ENCODE results near the gene ZBP1. TPM values are rescaled to one million over a fixed set of nuclear protein-coding genes. Genes with fewer than 3 reads are reported as not detected.
A peak's percentile ranks its signal among the peaks of the same experiment; 100 is the strongest.

The ZBP1 gene
- total RNA-seq, 1 experiment from 2014 or later: not detected

DNA sequence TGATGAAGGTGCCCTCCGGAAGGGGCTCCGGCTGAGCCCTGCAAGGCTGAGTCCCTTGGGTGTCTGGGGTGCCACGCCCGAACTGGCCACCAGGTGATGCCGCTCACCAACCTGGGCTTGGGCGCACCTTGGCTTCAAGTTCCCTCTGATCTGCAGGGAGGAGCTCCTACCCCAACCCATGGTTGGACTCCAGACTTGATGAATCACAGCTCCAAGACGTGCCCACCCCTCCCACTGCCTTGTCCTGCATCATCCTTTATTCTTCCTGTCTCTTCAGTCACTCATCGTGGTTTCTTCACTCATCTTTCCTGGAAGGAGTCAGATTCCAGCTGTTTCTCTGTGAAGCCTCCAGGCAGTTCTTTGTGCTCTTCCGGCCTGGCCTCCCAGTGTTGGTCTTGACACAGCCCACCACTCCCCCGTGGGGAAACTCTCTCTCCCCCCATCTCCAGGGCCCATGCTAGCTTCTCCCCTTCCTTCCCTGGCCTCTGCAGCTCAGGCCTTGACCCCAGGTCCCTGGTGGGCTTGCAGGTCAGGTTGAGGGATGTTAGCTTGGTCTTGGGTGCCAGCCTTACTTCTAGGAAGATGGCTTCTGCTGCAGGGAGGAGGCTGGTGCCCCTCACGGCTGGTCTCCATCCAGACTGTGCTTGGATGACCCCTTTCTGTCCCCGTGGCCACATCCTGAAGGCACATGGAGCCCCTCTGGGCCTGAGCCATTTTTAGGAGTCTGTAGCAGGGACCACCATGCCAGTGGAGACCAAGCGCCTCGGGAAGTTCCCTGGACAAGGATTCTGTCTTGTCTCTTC, 2.6 kb upstream of the ZBP1 start (continued):
- TF ChIP-seq ATF3 (IDR thresholded peaks at IDR 0.05) (no peak), TCF7L2 (IDR thresholded peaks at IDR 0.05; ENCODE audit: borderline replicate concordance, extremely low read depth, insufficient read depth, insufficient read length) (peak; percentile 51)

DNA sequence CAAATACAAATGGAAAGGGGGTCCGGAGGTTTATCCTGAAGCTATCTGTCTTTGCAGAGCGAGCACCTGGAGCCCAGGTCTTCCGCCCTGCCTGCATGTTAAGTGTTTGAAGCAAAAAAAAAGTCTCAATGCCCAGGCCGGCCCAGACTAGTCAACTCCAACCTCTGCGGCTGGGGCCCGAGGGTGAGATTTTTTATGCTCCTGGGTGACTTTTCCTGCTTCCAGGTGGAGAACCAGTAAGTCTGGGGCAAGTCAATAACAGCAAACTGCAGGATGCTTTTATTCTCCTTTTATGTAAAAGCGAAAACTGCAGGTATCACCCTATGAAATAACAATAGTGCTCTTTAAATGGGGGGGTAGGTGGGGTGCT, 2.0 kb upstream of the ZBP1 start:
- Histone ChIP-seq H3K4me2 (ENCODE audit: low read length) (no peak overlapping the region), H3K9me2 (ENCODE audit: insufficient read depth) (no peaks in the 10 kb centered on the region), H2AFZ (ENCODE audit: low read depth, low read length, poor library complexity, severe bottlenecking) (no peak overlapping the region), H3K4me1 (ENCODE audit: control insufficient read depth in 1 of 2, insufficient read depth in 2 of 2, low read length in 2 of 2) (peaks cover 6 to 18% of the 10 kb centered on the region in 2 experiments), H3K9ac (ENCODE audit: low read length) (no peak overlapping the region), H3K27ac (ENCODE audit: low read depth, low read length) (no peak overlapping the region), H3K79me2 (ENCODE audit: insufficient read depth, low read length) (no peaks in the 10 kb centered on the region), H4K20me1 (ENCODE audit: insufficient read depth) (no peaks in the 10 kb centered on the region), H3K4me3 (replicated peaks in 1 of 2; ENCODE audit: low read depth in 1 of 2, low read length in 2 of 2) (no peak overlapping the region), H3K36me3 (ENCODE audit: control insufficient read depth in 1 of 2, insufficient read depth in 2 of 2, low read length in 2 of 2) (no peaks in the 10 kb centered on the region), H3K27me3 (ENCODE audit: insufficient read depth, low read length) (peaks cover 26% of the 10 kb centered on the region; the same call in 1 of the 2 replicates), H3K9me3 (ENCODE audit: control insufficient read depth in 1 of 2, insufficient read depth in 1 of 2, low read depth in 1 of 2, low read length in 2 of 2) (no peaks in the 10 kb centered on the region)
- no TSS peak for BruUV-seq (replicated peaks)
- CTCF ChIA-PET: interaction anchor here (0.6 to 3.1 kb wide), 14 partner anchors 9 to 589 kb away, joined by 3 to 23 read pairs (median 4); no protein-coding TSS in a partner anchor
- ATAC-seq (no peak), DNase-seq (ENCODE audit: low read depth, low spot score) (no peak)
- RAD21 ChIA-PET (ENCODE audit: low non-redundant PET in 1 of 2, low total read pairs in 2 of 2, uncharacterized antibody in 2 of 2, unreplicated experiment in 2 of 2): interaction anchor here (0.6 to 1.0 kb wide), 4 partner anchors 26 to 585 kb away, joined by 3 to 4 read pairs (median 3); no protein-coding TSS in a partner anchor
- POLR2A ChIA-PET: interaction anchor here (1.1 kb wide), 1 partner anchor 465 kb away, joined by 3 read pairs; no protein-coding TSS in a partner anchor
- TF ChIP-seq SRF (IDR thresholded peaks at IDR 0.05; ENCODE audit: low read depth) (no peak), ATF3 (IDR thresholded peaks at IDR 0.05) (no peak), POLR2AphosphoS5 (IDR thresholded peaks at IDR 0.05; ENCODE audit: low read depth, low read length) (no peak)
- TF ChIP-seq, protein P1, sequence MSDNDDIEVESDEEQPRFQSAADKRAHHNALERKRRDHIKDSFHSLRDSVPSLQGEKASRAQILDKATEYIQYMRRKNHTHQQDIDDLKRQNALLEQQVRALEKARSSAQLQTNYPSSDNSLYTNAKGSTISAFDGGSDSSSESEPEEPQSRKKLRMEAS (IDR thresholded peaks at IDR 0.05): no peak
- TF ChIP-seq, protein P2, sequence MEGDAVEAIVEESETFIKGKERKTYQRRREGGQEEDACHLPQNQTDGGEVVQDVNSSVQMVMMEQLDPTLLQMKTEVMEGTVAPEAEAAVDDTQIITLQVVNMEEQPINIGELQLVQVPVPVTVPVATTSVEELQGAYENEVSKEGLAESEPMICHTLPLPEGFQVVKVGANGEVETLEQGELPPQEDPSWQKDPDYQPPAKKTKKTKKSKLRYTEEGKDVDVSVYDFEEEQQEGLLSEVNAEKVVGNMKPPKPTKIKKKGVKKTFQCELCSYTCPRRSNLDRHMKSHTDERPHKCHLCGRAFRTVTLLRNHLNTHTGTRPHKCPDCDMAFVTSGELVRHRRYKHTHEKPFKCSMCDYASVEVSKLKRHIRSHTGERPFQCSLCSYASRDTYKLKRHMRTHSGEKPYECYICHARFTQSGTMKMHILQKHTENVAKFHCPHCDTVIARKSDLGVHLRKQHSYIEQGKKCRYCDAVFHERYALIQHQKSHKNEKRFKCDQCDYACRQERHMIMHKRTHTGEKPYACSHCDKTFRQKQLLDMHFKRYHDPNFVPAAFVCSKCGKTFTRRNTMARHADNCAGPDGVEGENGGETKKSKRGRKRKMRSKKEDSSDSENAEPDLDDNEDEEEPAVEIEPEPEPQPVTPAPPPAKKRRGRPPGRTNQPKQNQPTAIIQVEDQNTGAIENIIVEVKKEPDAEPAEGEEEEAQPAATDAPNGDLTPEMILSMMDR (IDR thresholded peaks at IDR 0.05 in 2 of 3, conservative IDR thresholded peaks at IDR 0.05 in 1 of 3; ENCODE audit: borderline replicate concordance in 1 of 3, insufficient read depth in 1 of 3, low read depth in 2 of 3, low read length in 2 of 3): no peak
- intact Hi-C loops (cut with micrococcal nuclease): loop anchor here (1.0 to 10.0 kb wide), 3 partner anchors 465 to 583 kb away; no protein-coding TSS in a partner anchor

All from HCT116 (cell line).